ENCODE measurements around the gene ZKSCAN8. TPM values are rescaled to one million over a fixed set of nuclear protein-coding genes. Genes with fewer than 3 reads are reported as not detected.
A peak's percentile ranks its signal among the peaks of the same experiment; 100 is the strongest.

The ZKSCAN8 gene
- total RNA-seq, 1 experiment from 2014 or later: 20.7 TPM

GRCh38 chr6:28125401-28125800 lies 16.3 kb upstream of the ZKSCAN8 start:
- Histone ChIP-seq H4K20me1 (ENCODE audit: insufficient read depth) (no peaks in the 10 kb centered on the region), H3K9me3 (ENCODE audit: control insufficient read depth in 1 of 2, insufficient read depth in 1 of 2, low read depth in 1 of 2, low read length in 2 of 2) (no peaks in the 10 kb centered on the region), H3K27ac (ENCODE audit: low read depth, low read length) (no peak overlapping the region), H3K4me1 (ENCODE audit: control insufficient read depth in 1 of 2, insufficient read depth in 2 of 2, low read length in 2 of 2) (peaks cover 7 to 12% of the 10 kb centered on the region in 2 experiments; a peak in 2 of 4 replicates), H2AFZ (ENCODE audit: low read depth, low read length, poor library complexity, severe bottlenecking) (no peak overlapping the region), H3K27me3 (ENCODE audit: insufficient read depth, low read length) (no peaks in the 10 kb centered on the region), H3K79me2 (ENCODE audit: insufficient read depth, low read length) (peaks cover 62% of the 10 kb centered on the region), H3K4me2 (ENCODE audit: low read length) (peak overlapping the region; percentile 76), H3K9me2 (ENCODE audit: insufficient read depth) (no peaks in the 10 kb centered on the region), H3K9ac (ENCODE audit: low read length) (peak overlapping the region; percentile 60), H3K36me3 (ENCODE audit: control insufficient read depth in 1 of 2, insufficient read depth in 2 of 2, low read length in 2 of 2) (peaks cover 13 to 26% of the 10 kb centered on the region in 2 experiments; a peak in 3 of 4 replicates), H3K4me3 (replicated peaks in 1 of 2; ENCODE audit: low read depth in 1 of 2, low read length in 2 of 2) (peak overlapping the region; percentile 73 to 79)
- intact Hi-C loops (cut with micrococcal nuclease): loop anchor here (2.0 kb wide), 1 partner anchor 15 kb away; the partner anchor contains the start of gene ZKSCAN8
- CTCF ChIA-PET: no interaction called here
- TF ChIP-seq SP1 (IDR thresholded peaks at IDR 0.05; ENCODE audit: low read depth) (no peak), CTCF (IDR thresholded peaks at IDR 0.05 in 2 of 3, conservative IDR thresholded peaks at IDR 0.05 in 1 of 3; ENCODE audit: borderline replicate concordance in 1 of 3, insufficient read depth in 1 of 3, low read depth in 2 of 3, low read length in 2 of 3) (no peak), TCF7L2 (IDR thresholded peaks at IDR 0.05; ENCODE audit: borderline replicate concordance, extremely low read depth, insufficient read depth, insufficient read length) (no peak), EZH2phosphoT487 (IDR thresholded peaks at IDR 0.05; ENCODE audit: borderline replicate concordance) (no peak), CEBPB (IDR thresholded peaks at IDR 0.05; ENCODE audit: low read depth) (no peak), FOSL1 (IDR thresholded peaks at IDR 0.05; ENCODE audit: low read depth) (no peak), ATF3 (IDR thresholded peaks at IDR 0.05) (no peak), ZFX (IDR thresholded peaks at IDR 0.05) (no peak)
- RAD21 ChIA-PET (ENCODE audit: low non-redundant PET in 1 of 2, low total read pairs in 2 of 2, uncharacterized antibody in 2 of 2, unreplicated experiment in 2 of 2): no interaction called here
- POLR2A ChIA-PET: interaction anchor here (1.2 to 2.7 kb wide), 2 partner anchors 15 to 16 kb away, joined by 5 to 21 read pairs; partner anchors contain the start of gene ZKSCAN8
- no peak for DNase-seq (ENCODE audit: low read depth, low spot score)
- no peak for ATAC-seq
- no TSS peak for BruUV-seq (replicated peaks)

Measured in HCT116 (cell line).